Measurements from ENCODE around the gene IGF2BP3.
A peak's percentile ranks its signal among the peaks of the same experiment; 100 is the strongest.

Gene IGF2BP3

GRCh38 chr7:23276376-23276775 is 193.9 kb downstream of the IGF2BP3 start:
- no peak overlapping the region for H3K27ac ChIP-seq (ENCODE audit: low read length, poor library complexity, severe bottlenecking)

DNA sequence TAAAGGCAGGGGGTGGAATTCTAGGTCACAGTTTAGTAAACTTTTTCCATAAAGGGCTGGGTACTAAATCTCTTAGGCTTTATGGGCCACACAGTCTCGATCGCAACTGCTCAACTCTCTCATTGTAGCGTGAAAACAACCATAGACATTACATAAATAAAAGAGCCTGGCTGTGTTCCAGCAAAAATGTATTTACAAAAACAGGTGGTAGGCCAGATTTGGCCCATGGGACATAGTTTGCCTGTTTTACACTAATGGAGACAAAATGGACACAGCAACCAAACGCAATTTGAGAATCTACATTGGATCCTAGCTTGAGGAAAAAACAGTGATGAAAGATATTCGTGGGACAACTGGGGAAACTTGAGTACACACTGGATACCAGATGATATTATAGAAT is 194.4 kb downstream of the IGF2BP3 start:
- Histone ChIP-seq H3K14ac (ENCODE audit: low read length in 2 of 2) (no peak overlapping the region), H4K8ac (ENCODE audit: low read length) (no peak overlapping the region), H2BK120ac (ENCODE audit: low read depth, low read length) (no peak overlapping the region), H3K27ac (ENCODE audit: low read length, poor library complexity, severe bottlenecking) (no peak overlapping the region), H3K79me1 (replicated peaks; ENCODE audit: low read length, poor library complexity, severe bottlenecking) (no peaks in the 10 kb centered on the region), H2BK12ac (ENCODE audit: low read length in 2 of 2) (no peak overlapping the region), H3K4me1 (ENCODE audit: control insufficient read depth, insufficient read depth, low read depth, low read length) (peaks cover 2% of the 10 kb centered on the region), H3K4me2 (ENCODE audit: low read length, poor library complexity, severe bottlenecking) (no peak overlapping the region), H3K27me3 (ENCODE audit: control insufficient read depth in 1 of 2, insufficient read depth in 1 of 2, low read length in 2 of 2) (no peaks in the 10 kb centered on the region), H3K9ac (ENCODE audit: low read length) (no peak overlapping the region), H3K36me3 (ENCODE audit: control insufficient read depth in 1 of 2, insufficient read depth in 2 of 2, low read depth in 1 of 2, low read length in 2 of 2) (peaks cover 0 to 79% of the 10 kb centered on the region in 2 experiments), H2BK15ac (ENCODE audit: low read depth, poor library complexity, severe bottlenecking) (no peak overlapping the region), H4K91ac (ENCODE audit: low read length) (no peak overlapping the region), H3K18ac (ENCODE audit: low read depth in 1 of 2, low read length in 2 of 2) (no peak overlapping the region), H2AK5ac (ENCODE audit: low read length, severe bottlenecking) (no peak overlapping the region), H2BK5ac (ENCODE audit: low read depth, low read length, poor library complexity, severe bottlenecking) (no peak overlapping the region), H2AFZ (ENCODE audit: low read depth, low read length) (no peak overlapping the region), H3K4me3 (ENCODE audit: insufficient read depth in 1 of 2, low read depth in 1 of 2, low read length in 2 of 2) (no peak overlapping the region), H3K4ac (ENCODE audit: low read depth in 1 of 2, low read length in 2 of 2) (no peak overlapping the region), H3K23ac (ENCODE audit: low read length in 2 of 2) (no peak overlapping the region), H3K9me3 (ENCODE audit: control insufficient read depth, low read length) (no peaks in the 10 kb centered on the region)
- DNase-seq = no peak
- WGBS = 86% methylated on average over 5 of the region's 5 CpGs

More at GRCh38 chr7:23276376-23276775, 193.9 kb downstream of the IGF2BP3 start:
- Histone ChIP-seq H2AFZ (ENCODE audit: low read depth, low read length) (no peak overlapping the region), H3K4me1 (ENCODE audit: control insufficient read depth, insufficient read depth, low read depth, low read length) (peaks cover 2% of the 10 kb centered on the region), H3K36me3 (ENCODE audit: control insufficient read depth in 1 of 2, insufficient read depth in 2 of 2, low read depth in 1 of 2, low read length in 2 of 2) (peaks cover 0 to 77% of the 10 kb centered on the region in 2 experiments), H4K91ac (ENCODE audit: low read length) (no peak overlapping the region), H2BK120ac (ENCODE audit: low read depth, low read length) (no peak overlapping the region), H3K18ac (ENCODE audit: low read depth in 1 of 2, low read length in 2 of 2) (no peak overlapping the region), H3K9me3 (ENCODE audit: control insufficient read depth, low read length) (no peaks in the 10 kb centered on the region), H3K9ac (ENCODE audit: low read length) (no peak overlapping the region), H3K79me1 (replicated peaks; ENCODE audit: low read length, poor library complexity, severe bottlenecking) (no peaks in the 10 kb centered on the region), H3K4ac (ENCODE audit: low read depth in 1 of 2, low read length in 2 of 2) (no peak overlapping the region), H2BK5ac (ENCODE audit: low read depth, low read length, poor library complexity, severe bottlenecking) (no peak overlapping the region), H3K23ac (ENCODE audit: low read length in 2 of 2) (no peak overlapping the region), H2BK15ac (ENCODE audit: low read depth, poor library complexity, severe bottlenecking) (no peak overlapping the region), H3K27me3 (ENCODE audit: control insufficient read depth in 1 of 2, insufficient read depth in 1 of 2, low read length in 2 of 2) (no peaks in the 10 kb centered on the region), H3K14ac (ENCODE audit: low read length in 2 of 2) (no peak overlapping the region), H3K4me3 (ENCODE audit: insufficient read depth in 1 of 2, low read depth in 1 of 2, low read length in 2 of 2) (no peak overlapping the region), H3K4me2 (ENCODE audit: low read length, poor library complexity, severe bottlenecking) (no peak overlapping the region), H2BK12ac (ENCODE audit: low read length in 2 of 2) (no peak overlapping the region), H4K8ac (ENCODE audit: low read length) (no peak overlapping the region), H2AK5ac (ENCODE audit: low read length, severe bottlenecking) (peak overlapping the region; percentile 70)
- peak; percentile 25 for DNase-seq
- 71% methylated on average over 5 of the region's 5 CpGs for WGBS

DNA sequence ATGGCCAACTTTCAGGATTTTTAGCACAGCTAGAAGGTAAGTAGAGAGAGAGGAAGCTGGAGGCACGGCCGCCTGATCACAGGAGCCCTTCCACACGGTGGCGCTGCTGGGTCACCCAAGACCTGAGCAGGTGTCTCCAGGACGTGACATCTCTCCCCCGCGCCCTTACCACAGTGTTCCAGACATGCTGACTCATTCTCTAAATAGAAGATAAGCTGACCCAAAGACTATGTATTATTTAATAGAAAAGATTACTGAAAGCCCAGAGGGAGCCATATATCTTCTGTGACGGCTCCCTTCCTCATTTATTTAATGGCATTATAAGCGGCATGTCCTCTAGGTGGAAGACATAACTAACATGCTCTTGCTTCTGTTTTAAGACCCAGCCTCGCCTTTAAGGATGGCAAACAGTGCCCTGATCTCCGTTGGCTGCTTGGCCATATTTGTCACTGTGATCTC is 197.1 kb downstream of the IGF2BP3 start:
- H2BK5ac ChIP-seq (ENCODE audit: low read depth, low read length, poor library complexity, severe bottlenecking) = no peak overlapping the region
- H3K27ac ChIP-seq (ENCODE audit: low read length, poor library complexity, severe bottlenecking) = no peak overlapping the region
- H3K27me3 ChIP-seq (ENCODE audit: control insufficient read depth in 1 of 2, insufficient read depth in 1 of 2, low read length in 2 of 2) = no peaks in the 10 kb centered on the region
- H3K14ac ChIP-seq (ENCODE audit: low read length in 2 of 2) = no peak overlapping the region
- H2AK5ac ChIP-seq (ENCODE audit: low read length, severe bottlenecking) = no peak overlapping the region
- H3K79me1 ChIP-seq (replicated peaks; ENCODE audit: low read length, poor library complexity, severe bottlenecking) = no peaks in the 10 kb centered on the region
- no peak overlapping the region for H2BK12ac ChIP-seq (ENCODE audit: low read length in 2 of 2)
- 4% methylated on average over 7 of the region's 11 CpGs for WGBS
- peak; percentile 87 for DNase-seq
- no peak overlapping the region for H3K4ac ChIP-seq (ENCODE audit: low read depth in 1 of 2, low read length in 2 of 2)
- no peak overlapping the region for H3K23ac ChIP-seq (ENCODE audit: low read length in 2 of 2)
- H3K4me3 ChIP-seq (ENCODE audit: insufficient read depth in 1 of 2, low read depth in 1 of 2, low read length in 2 of 2) = no peak overlapping the region
- H4K91ac ChIP-seq (ENCODE audit: low read length) = no peak overlapping the region
- no peak overlapping the region for H3K4me2 ChIP-seq (ENCODE audit: low read length, poor library complexity, severe bottlenecking)
- H3K18ac ChIP-seq (ENCODE audit: low read depth in 1 of 2, low read length in 2 of 2) = no peak overlapping the region
- H4K8ac ChIP-seq (ENCODE audit: low read length) = no peak overlapping the region
- no peak overlapping the region for H3K9ac ChIP-seq (ENCODE audit: low read length)
- peaks cover 0 to 83% of the 10 kb centered on the region in 2 experiments for H3K36me3 ChIP-seq (ENCODE audit: control insufficient read depth in 1 of 2, insufficient read depth in 2 of 2, low read depth in 1 of 2, low read length in 2 of 2)
- peaks cover 2% of the 10 kb centered on the region for H3K4me1 ChIP-seq (ENCODE audit: control insufficient read depth, insufficient read depth, low read depth, low read length)
- H2AFZ ChIP-seq (ENCODE audit: low read depth, low read length) = no peak overlapping the region
- H2BK15ac ChIP-seq (ENCODE audit: low read depth, poor library complexity, severe bottlenecking) = no peak overlapping the region
- no peaks in the 10 kb centered on the region for H3K9me3 ChIP-seq (ENCODE audit: control insufficient read depth, low read length)
- no peak overlapping the region for H2BK120ac ChIP-seq (ENCODE audit: low read depth, low read length)

DNA sequence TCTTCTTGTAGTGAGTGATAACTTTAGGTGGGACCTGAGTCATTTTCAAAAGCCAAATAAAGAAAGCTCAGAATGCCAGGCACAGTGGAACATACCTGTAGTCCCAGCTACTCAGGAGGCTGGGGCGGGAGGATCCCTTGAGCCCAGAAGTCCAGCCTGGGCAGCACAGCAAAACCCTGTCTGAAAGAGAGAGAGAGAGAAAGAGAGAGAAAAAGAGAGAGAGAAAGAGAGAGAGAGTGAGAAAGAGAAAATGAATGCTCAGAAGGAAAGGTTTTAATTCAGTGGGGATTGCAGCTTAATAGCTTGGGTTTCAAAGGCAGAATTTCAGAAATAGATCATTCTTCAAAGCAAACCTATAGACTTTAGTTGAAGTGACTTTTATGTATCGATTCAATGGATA is 198.0 kb downstream of the IGF2BP3 start:
- 98% methylated on average over 1 of the region's 2 CpGs for WGBS

More for the DNA sequence above, 198.0 kb downstream of the IGF2BP3 start:
- Histone ChIP-seq H3K23ac (ENCODE audit: low read length in 2 of 2) (no peak overlapping the region), H2BK15ac (ENCODE audit: low read depth, poor library complexity, severe bottlenecking) (no peak overlapping the region), H3K14ac (ENCODE audit: low read length in 2 of 2) (no peak overlapping the region), H3K4ac (ENCODE audit: low read depth in 1 of 2, low read length in 2 of 2) (no peak overlapping the region), H3K9me3 (ENCODE audit: control insufficient read depth, low read length) (no peaks in the 10 kb centered on the region), H2BK12ac (ENCODE audit: low read length in 2 of 2) (no peak overlapping the region), H3K18ac (ENCODE audit: low read depth in 1 of 2, low read length in 2 of 2) (no peak overlapping the region), H4K91ac (ENCODE audit: low read length) (no peak overlapping the region), H2BK5ac (ENCODE audit: low read depth, low read length, poor library complexity, severe bottlenecking) (no peak overlapping the region), H3K27me3 (ENCODE audit: control insufficient read depth in 1 of 2, insufficient read depth in 1 of 2, low read length in 2 of 2) (no peaks in the 10 kb centered on the region), H2AFZ (ENCODE audit: low read depth, low read length) (no peak overlapping the region), H3K4me2 (ENCODE audit: low read length, poor library complexity, severe bottlenecking) (no peak overlapping the region), H3K9ac (ENCODE audit: low read length) (no peak overlapping the region), H2BK120ac (ENCODE audit: low read depth, low read length) (no peak overlapping the region), H3K79me1 (replicated peaks; ENCODE audit: low read length, poor library complexity, severe bottlenecking) (no peaks in the 10 kb centered on the region), H2AK5ac (ENCODE audit: low read length, severe bottlenecking) (no peak overlapping the region), H3K36me3 (ENCODE audit: control insufficient read depth in 1 of 2, insufficient read depth in 2 of 2, low read depth in 1 of 2, low read length in 2 of 2) (peaks cover 0 to 91% of the 10 kb centered on the region in 2 experiments), H3K27ac (ENCODE audit: low read length, poor library complexity, severe bottlenecking) (no peak overlapping the region), H4K8ac (ENCODE audit: low read length) (no peak overlapping the region), H3K4me1 (ENCODE audit: control insufficient read depth, insufficient read depth, low read depth, low read length) (peaks cover 2% of the 10 kb centered on the region), H3K4me3 (ENCODE audit: insufficient read depth in 1 of 2, low read depth in 1 of 2, low read length in 2 of 2) (no peak overlapping the region)
- DNase-seq = no peak

Data from mesenchymal stem cell (in vitro differentiated cells and primary cell).